ENCODE data around the gene SIGLEC11.
A peak's percentile ranks its signal among the peaks of the same experiment; 100 is the strongest.
"Not testable (repeated sequence)": the region's sequence is repeated elsewhere in the genome, so short reads cannot be mapped to it uniquely, and the experiment has no call there.

SIGLEC11 gene

DNA sequence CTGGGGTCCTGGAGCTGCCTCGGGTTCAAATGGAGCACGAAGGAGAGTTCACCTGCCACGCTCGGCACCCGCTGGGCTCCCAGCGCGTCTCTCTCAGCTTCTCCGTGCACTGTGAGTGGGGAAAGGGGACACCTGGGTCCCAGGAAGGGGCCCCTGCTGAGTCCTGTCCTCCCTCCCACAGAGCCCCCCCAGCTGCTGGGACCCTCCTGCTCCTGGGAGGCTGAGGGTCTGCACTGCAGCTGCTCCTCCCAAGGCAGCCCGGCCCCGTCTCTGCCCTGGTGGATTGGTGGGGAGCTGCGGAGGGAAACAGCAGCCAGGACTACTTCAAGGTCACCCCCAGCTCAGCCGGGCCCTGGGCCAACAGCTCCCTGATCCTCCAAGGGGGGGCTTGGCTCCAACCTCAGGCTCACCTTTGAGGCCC is 11.0 kb upstream of the SIGLEC11 start:
- H3K9me3 Mint-ChIP-seq: no peaks in the 10 kb centered on the region
- peaks cover 7% of the 10 kb centered on the region for H3K36me3 Mint-ChIP-seq (ENCODE audit: low read depth)
- H3K4me3 Mint-ChIP-seq: no peak overlapping the region
- H3K4me1 Mint-ChIP-seq: peaks cover 7% of the 10 kb centered on the region
- TF ChIP-seq, protein P1, sequence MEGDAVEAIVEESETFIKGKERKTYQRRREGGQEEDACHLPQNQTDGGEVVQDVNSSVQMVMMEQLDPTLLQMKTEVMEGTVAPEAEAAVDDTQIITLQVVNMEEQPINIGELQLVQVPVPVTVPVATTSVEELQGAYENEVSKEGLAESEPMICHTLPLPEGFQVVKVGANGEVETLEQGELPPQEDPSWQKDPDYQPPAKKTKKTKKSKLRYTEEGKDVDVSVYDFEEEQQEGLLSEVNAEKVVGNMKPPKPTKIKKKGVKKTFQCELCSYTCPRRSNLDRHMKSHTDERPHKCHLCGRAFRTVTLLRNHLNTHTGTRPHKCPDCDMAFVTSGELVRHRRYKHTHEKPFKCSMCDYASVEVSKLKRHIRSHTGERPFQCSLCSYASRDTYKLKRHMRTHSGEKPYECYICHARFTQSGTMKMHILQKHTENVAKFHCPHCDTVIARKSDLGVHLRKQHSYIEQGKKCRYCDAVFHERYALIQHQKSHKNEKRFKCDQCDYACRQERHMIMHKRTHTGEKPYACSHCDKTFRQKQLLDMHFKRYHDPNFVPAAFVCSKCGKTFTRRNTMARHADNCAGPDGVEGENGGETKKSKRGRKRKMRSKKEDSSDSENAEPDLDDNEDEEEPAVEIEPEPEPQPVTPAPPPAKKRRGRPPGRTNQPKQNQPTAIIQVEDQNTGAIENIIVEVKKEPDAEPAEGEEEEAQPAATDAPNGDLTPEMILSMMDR (IDR thresholded peaks at IDR 0.05): no peak
- H3K27me3 Mint-ChIP-seq (ENCODE audit: low read depth, poor library complexity): peaks cover 10% of the 10 kb centered on the region
- DNase-seq: no peak
- H3K27ac Mint-ChIP-seq: no peak overlapping the region

DNA sequence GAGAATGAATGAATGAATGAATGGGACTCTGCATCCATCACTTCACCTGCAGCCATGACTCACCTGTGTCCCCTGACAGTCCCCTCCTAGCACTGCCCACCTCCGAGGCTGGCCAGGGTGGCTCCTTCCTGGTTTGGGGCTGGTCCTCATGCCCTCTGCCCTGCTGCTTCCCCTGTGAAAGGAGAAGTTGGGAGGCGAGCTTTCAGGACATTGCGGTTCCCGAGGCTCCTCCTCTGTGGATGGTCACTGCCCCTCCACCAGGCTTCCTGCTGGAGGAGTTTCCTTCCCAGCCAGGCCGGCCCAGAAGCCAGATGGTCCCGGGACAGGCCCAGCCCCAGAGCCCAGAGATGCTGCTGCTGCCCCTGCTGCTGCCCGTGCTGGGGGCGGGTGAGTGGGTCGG is 8.4 kb upstream of the SIGLEC11 start:
- Mint-ChIP-seq H3K9me3 (peaks cover 12% of the 10 kb centered on the region), H3K27me3 (ENCODE audit: low read depth, poor library complexity) (peaks cover 21% of the 10 kb centered on the region)
- not testable (repeated sequence) for H3K4me3 Mint-ChIP-seq; H3K36me3 Mint-ChIP-seq (ENCODE audit: low read depth); DNase-seq; H3K27ac Mint-ChIP-seq; H3K4me1 Mint-ChIP-seq

DNA sequence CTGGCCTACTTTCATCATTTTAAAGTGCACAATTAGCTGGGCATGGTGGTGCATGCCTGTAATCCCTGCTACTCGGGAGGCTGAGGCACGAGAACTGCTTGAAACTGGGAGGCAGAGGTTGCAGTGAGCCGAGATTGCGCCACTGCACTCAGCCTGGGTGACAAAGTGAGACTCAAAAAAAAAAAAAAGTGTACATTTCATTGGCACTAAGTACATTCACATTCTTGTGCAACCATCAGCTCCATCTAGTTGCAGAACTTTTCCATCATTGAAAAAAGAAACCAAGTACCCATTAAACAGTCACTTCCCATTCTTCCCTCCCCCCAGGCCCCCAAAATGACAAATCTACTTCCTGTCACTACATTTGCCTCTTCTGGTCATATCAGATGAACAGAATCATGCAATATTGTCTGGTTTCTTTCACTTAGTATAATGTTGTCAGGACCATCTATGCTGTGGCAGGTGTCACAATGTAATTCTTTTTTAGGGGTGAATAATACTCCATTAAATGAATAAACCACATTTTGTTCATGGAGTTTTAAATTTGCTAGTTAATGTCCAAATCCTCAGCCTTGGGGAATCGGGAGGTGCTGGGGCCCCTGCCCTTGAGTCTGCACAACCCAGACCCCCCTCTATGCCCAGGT is 7.4 kb upstream of the SIGLEC11 start:
- Mint-ChIP-seq H3K27me3 (ENCODE audit: low read depth, poor library complexity) (peaks cover 20% of the 10 kb centered on the region), H3K4me1 (no peaks in the 10 kb centered on the region), H3K36me3 (ENCODE audit: low read depth) (no peaks in the 10 kb centered on the region), H3K4me3 (no peak overlapping the region), H3K27ac (no peak overlapping the region), H3K9me3 (peaks cover 14% of the 10 kb centered on the region)
- DNase-seq: no peak
- TF ChIP-seq, protein P1 (IDR thresholded peaks at IDR 0.05): no peak

DNA sequence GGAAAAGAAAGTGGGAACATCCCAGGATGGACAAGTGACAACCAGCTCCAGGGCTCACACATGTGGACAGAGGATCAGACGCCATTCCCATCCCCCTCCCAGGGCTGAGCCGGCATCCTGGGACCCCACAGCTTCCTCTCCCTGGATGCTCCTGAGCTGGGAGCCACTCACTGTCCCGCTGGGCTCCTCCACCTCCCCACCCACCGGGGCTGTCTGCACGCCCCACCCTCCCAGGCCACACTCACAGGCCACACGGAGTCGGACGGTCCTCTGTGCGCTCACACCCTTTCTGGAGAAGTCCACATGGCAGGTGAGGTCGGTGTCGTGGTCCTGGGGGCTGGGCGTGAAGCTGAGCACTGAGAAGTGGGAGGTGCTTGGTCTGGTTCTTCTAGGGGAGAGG is 1.1 kb downstream of the SIGLEC11 start:
- H3K27ac Mint-ChIP-seq; DNase-seq; H3K36me3 Mint-ChIP-seq (ENCODE audit: low read depth); H3K4me3 Mint-ChIP-seq: not testable (repeated sequence)
- Mint-ChIP-seq H3K4me1 (peaks cover 22% of the 10 kb centered on the region), H3K9me3 (peaks cover 10% of the 10 kb centered on the region), H3K27me3 (ENCODE audit: low read depth, poor library complexity) (peaks cover 14% of the 10 kb centered on the region)

DNA sequence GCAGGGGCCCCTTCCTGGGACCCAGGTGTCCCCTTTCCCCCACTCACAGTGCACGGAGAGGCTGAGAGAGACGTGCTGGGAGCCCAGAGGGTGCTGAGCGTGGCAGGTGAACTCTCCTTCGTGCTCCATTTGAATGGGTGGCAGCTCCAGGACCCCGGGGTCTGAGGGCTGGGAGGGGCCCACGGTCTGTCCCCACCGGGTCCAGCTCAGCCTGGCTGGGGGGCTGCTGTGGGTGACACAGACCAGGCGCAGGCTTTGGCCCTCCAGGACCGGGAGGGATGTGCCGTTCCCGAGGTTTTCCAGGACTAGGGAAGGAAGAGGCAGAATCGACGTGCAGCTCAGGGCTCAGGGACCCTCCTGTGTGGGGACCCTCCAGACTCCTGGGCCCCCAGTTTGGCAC is 2.4 kb downstream of the SIGLEC11 start:
- peaks cover 14% of the 10 kb centered on the region for H3K27me3 Mint-ChIP-seq (ENCODE audit: low read depth, poor library complexity)
- not testable (repeated sequence) for H3K9me3 Mint-ChIP-seq; H3K4me3 Mint-ChIP-seq; H3K27ac Mint-ChIP-seq; H3K36me3 Mint-ChIP-seq (ENCODE audit: low read depth); DNase-seq
- peaks cover 35% of the 10 kb centered on the region for H3K4me1 Mint-ChIP-seq

DNA sequence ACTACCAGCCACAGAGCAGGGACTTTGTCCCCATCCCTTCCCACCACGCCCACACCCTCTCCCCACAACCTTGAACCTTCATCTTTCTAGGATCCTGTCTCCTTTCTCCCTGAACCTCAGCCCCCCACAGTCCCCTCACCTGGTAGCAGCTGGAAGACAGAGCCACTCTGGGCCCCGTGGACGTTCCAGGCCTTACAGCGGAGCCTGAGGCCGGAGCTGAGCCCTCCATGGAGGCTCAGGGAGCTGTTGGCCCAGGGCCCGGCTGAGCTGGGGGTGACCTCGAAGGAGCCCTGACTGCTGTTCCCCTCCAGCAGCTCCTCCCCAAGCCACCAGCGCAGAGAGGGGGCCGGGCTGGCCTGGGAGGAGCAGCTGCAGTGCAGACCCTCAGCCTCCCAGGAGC is 2.8 kb downstream of the SIGLEC11 start:
- not testable (repeated sequence) for DNase-seq; H3K27ac Mint-ChIP-seq; H3K36me3 Mint-ChIP-seq (ENCODE audit: low read depth); H3K9me3 Mint-ChIP-seq; H3K4me3 Mint-ChIP-seq
- Mint-ChIP-seq H3K4me1 (peaks cover 39% of the 10 kb centered on the region), H3K27me3 (ENCODE audit: low read depth, poor library complexity) (peaks cover 15% of the 10 kb centered on the region)

DNA sequence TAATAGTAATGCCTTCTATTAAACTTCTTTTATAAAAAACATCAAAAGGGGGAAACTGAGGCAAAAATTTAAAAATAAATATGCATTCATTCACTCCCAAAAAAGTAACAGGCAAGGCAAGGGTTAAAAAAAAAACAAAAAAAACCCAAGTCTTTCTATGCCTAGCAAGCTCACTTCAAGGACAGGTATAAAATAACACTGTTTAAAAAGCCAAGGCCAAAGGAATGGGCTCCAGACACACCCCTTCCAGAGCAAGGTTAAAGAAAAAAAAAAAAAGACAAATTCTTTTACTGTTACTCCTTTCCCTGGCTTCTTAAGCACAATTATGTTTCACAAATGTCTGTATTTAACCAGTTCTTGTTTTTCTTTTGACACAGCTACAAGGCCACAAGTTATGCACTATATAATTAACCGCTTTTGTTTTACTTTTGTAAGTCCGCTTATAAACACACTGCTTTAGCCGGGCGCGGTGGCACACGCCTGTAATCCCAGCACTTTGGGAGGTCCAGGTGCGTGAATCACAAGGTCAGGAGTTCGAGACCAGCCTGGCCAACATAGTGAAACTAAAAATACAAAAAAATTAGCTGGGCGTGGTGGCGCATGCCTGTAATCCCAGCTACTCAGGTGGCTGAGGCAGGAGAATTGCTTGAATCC is 3.6 kb downstream of the SIGLEC11 start:
- H3K36me3 Mint-ChIP-seq (ENCODE audit: low read depth): no peaks in the 10 kb centered on the region
- no peak overlapping the region for H3K4me3 Mint-ChIP-seq
- TF ChIP-seq, protein P1 (IDR thresholded peaks at IDR 0.05): no peak
- peaks cover 14% of the 10 kb centered on the region for H3K27me3 Mint-ChIP-seq (ENCODE audit: low read depth, poor library complexity)
- DNase-seq: no peak
- no peak overlapping the region for H3K27ac Mint-ChIP-seq
- H3K9me3 Mint-ChIP-seq: no peaks in the 10 kb centered on the region
- peaks cover 47% of the 10 kb centered on the region for H3K4me1 Mint-ChIP-seq

DNA sequence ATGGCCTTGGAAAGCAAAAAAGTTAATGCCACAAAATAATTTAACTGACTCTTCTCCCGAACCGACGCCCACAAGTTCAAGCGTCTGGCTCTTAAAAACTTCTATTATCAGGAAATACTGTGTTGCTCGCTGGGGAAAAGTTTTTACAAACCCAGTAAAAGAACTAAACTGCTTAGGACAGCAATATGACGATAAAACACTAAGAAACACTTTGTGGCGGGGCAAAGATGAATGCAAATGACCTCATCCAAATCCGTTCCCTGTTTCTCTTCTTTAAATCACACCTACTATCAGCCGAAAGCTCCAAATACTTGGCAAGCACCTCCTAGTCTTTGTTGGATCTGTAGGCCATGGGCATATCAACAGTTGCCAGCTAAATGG is 4.9 kb downstream of the SIGLEC11 start:
- H3K27ac Mint-ChIP-seq: peak overlapping the region; percentile 55
- TF ChIP-seq, protein P1 (IDR thresholded peaks at IDR 0.05): no peak
- peaks cover 56% of the 10 kb centered on the region for H3K4me1 Mint-ChIP-seq
- DNase-seq: no peak
- H3K9me3 Mint-ChIP-seq: peaks cover 3% of the 10 kb centered on the region
- no peaks in the 10 kb centered on the region for H3K36me3 Mint-ChIP-seq (ENCODE audit: low read depth)
- H3K27me3 Mint-ChIP-seq (ENCODE audit: low read depth, poor library complexity): peaks cover 8% of the 10 kb centered on the region
- H3K4me3 Mint-ChIP-seq: no peak overlapping the region
